HG03039 (cell line): ENCODE results near the gene ATP8A2.

Source experiments
- ATAC-seq: cut with Tn5 transposase; IDR thresholded peaks from one replicate; pipeline ENCODE4 v1.9.1; 2021; ENCODE audit warnings: mild to moderate bottlenecking, moderate library complexity; ENCODE audit not compliant: unreplicated experiment

The ATP8A2 gene

DNA sequence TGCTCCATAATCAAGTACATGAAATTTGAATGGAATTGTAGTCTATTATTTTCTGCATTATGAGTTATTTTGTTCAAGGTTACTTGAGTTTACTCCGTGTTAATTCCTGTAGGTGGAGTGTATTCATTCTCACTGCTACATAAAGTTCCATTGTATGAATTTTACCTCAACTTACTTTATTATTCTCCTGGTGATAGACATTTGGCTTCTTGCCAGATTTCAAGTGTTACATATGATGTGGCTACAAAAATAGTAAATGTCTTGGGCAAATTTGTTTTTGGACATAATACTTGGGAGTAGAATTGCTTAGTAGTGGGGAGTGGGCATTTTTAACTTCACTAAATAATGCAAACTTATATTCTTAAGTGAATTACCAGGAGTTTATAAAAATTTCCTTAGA is 351.1 kb downstream of the ATP8A2 start:
- no peak for ATAC-seq

DNA sequence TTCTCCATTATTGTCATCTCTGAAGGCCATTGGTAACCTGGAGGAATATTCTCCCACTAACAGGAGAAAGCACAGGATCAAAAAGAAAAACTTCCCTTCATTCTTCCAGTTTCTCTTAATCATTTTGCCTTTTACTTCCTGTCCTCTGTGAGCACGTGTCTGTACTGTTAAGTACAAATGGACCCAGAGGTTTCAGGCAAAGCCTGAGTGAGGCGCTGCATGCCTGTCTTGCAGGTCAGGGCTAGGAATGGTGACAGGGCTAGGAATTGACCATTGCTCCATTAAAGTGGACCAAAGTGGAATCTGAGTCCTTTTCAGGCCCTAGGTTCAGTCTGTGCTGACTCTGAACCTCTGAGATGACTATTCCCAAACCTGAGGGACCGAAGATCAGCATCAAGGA is 353.3 kb downstream of the ATP8A2 start:
- ATAC-seq: no peak

DNA sequence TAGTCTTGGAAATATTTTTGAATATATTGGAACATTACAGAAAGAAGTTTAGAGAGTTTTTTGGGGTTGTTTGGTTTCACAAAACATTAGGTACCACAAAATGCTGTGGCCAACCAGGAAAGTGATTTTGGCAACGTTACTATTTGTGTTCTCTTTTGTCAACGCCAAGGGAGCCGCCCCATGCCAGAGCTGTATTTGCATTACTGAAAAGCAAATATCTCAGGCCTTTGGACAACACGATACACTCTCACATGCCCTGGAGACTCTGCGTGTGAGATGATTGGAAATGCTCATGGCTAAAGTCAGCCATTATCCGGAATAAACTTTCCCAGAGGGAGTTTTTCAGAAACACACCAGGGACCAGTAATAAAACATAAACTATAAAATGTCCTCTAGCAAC is 355.5 kb downstream of the ATP8A2 start:
- ATAC-seq: no peak

DNA sequence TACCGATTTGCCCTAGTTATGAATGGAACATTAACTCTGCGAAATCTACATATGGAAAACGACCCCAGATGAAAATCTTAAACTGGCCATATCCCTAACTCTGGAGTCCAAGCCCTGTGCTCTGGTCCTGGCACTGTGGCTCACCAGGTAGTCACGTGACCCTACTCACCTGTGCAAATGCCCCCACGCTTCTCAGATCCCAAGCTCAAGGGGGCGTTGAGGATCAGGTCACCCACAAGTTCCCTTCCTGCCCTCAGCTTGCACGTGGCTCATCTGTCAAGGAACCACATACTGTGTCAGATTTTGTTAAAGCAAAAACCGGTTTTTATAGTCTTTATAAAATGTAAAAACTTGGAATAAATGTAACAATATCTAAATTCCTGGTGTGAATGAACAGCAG is 356.0 kb downstream of the ATP8A2 start:
- no peak for ATAC-seq

DNA sequence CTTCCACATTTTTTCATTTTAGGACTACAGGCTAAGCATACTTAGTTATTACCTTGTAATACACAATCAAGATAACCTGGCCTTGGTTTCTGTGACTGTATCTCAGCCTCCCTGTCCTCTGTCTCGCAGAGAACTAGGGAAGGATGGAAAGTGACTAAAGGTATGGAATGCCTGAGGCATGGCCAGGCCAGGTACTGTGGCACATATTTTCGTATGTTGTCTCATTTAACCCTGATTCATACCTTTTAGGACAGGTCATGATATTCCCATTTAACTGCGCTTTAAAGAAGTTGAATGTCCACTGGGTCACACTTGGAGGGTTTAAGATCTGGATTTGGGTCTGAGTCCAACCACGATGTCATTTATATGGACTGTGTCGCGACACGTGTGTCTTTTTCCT is 357.4 kb downstream of the ATP8A2 start:
- no peak for ATAC-seq

DNA sequence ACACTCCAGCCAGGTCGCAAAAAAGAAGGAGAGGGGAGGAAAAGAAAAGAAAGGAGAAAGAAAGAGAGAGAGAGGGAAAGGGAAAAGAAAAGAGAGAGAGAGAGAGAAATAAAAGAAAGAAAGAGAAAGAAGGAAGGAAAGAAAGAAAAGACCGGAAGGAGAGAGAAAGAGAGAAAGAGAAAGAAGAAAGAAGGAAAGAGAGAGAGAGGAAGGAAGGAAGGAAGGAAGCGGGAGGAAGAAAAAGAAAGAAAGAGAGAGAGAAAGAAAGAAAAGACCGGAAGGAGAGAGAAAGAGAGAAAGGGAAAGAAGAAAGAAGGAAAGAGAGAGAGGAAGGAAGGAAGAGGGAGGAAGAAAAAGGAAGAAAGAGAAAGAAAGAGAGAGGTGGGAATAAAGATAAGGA is 359.3 kb downstream of the ATP8A2 start:
- no peak for ATAC-seq

DNA sequence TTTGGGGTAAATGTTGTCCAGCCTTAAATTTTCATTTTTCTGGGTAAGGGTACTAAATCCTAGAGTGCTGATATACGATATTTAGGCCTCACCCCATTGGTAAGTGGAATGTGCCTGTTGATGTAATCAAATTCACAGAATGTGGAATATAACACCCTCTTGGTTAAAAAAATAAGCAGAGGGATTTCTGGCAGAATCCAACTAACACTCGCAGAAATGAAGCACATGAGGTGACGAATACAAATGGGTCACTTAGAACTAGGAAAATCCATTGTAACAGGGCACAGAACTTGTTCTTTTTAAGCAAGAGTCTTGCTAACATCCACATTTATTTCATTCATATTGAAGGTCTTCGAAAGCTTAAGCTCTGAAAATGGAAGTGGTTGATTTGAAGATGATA is 359.8 kb downstream of the ATP8A2 start:
- no peak for ATAC-seq

DNA sequence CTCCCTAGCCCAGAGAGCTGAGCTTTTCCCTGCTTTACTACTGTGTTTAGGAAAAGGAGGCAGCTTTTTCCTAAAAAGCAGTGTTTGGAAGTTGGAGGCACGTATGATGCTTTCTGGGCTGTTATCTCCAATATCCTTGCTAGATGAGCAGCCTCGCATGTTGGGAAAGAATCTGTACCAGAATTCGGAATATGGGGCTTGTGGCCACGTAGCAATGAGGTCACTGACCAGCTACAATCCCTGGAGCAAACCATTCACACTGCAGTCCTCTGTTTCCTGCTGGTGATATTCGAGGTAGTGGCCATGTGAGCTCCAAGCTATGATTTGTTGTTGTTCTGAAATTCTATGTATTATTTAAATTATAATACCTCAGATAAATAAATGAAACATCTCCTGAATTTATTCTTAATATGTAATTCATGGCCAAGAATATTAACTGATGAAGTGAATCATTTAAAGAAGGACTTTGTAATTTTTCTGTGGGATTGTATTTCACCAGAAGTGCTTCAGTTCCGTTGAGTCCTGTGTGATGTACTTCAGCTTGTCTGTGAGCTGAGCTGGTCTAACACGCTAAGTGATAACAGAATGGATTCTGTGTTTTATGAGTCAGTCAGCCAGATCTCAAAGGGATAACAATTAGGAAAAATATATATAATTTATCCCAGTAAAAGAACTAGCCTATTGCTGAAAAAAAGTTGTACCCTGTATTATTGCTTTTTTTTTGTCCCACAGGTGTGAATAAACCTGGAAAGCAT is 360.5 kb downstream of the ATP8A2 start:
- ATAC-seq: no peak

DNA sequence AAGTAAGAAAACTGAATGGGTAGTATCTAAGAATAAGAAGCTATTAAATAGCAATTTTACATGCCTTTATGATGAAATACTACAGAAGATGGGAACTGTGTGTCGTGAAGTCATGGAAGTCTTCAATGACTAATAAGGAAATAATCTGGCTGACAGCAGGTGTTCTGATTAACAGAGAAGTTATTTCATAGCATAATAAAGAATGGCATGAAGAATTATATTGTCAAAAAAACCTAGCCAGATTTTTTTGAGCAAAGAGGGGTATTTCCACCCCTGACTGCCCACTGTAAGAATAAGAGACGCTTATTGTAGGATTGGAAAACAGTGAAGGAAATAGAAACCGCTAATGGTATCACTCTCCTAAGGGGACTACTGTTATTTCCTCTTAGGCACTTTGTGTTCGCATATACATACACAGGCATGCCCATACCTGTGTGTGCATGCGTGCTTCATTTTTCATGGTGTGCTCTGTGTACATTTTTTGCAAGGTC is 361.3 kb downstream of the ATP8A2 start:
- ATAC-seq: no peak

DNA sequence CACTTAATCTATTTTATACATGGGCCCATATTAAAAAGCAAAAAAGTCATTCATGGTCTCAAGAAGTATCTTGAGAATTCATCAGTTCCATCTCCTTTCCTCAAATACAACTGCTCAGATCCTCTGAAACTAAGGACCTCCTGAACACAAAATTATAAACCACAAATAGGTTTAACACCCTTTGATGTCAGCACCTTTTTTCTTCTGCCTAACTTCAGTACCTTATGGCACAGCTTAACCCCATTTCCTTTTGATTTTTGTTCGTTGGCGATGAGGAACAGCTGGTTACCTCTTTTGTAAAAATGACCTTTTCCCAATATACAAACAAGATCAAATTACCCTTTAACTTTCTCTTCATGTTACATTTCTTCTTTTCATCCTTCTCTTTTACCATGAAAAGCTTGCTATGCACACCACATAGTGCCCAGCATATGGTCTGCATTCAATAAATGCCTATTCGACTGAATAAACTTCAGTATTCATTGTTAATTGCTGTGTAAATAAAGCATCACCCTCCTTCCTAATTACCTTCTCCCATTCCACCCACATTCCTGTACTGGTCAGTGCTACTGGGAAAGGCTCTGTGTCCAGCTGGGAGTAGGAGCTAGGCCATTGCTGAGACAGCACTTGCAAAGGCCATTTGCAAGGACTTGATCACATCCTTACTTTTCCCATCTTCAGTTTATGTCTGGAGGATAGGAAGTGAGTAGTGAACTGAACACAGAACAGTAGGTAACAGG is 362.1 kb downstream of the ATP8A2 start:
- ATAC-seq: no peak

DNA sequence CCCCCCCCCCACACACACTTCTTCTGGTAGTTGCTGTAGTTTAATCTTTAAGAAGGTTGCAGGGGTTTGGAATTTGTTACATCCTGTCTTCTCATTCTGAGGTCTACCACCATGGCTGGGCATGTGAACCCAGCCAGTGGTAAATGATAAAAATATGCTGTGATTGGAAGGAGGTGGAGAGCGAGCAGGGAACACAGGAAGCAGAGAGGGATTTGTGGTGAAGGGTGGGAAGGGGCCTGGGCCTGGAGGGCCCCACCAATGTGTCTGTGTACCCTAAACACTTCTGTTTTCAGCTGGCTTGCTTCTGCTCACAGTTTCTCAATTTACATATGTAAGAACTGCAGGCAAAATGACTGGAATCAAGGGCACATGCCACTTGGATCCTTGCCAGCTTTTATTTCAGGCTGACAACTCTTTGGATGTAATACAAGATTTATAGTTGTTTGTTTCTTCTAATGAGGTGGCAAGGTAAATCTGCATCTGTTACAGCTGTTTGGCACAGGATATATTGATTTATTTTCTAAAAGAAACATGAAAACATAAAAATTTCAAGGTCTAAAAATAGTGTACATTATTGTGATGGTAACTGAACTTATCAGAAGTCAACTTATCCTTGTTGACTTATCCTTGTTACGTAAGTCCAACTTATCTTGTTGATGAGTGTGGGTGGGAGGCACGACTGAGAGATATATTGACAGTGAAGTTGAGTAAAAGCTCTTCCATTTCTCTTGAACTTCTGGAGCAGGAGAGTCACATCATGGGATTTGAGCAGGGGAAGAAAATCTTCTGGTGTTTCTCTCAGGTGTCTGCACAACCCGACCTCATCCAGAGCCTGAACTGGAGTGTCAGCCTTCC is 366.8 kb downstream of the ATP8A2 start:
- ATAC-seq: no peak

DNA sequence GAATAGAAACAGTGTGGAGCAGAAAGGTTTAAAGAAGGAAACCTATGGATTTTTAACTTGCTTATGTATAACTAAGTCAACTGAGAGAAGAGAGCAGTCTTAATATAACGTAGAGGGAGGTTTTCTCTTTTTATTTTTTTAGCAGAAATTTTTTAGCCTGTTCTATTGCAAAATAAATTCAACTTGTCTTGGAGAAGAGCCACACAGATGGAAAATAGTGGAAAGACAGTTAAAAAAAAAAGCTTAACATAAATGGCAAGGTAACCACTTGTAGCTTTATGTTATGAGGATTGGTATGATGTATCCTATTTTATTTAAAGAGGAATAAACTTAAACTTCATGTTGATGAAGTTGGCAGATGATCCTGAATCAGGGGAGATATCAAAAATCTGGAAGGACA is 367.6 kb downstream of the ATP8A2 start:
- no peak for ATAC-seq

DNA sequence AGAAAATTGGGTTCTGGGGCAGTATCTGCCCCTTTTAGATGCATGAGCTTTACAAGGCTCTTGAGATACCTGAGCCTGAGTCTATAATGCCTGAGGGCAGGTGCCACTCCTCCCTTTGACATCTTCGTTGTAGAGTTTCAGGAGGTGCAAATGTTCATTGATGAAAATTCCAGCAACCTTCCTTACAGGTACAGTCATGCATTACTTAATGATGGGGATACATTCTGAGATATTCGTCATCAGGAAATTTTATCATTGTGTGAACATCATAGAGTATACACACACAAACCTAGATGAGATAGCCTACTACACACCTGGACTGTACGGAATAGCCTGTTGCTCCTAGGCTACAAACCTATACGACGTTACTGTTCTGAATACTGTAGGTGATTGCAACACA is 370.0 kb downstream of the ATP8A2 start:
- ATAC-seq: no peak

DNA sequence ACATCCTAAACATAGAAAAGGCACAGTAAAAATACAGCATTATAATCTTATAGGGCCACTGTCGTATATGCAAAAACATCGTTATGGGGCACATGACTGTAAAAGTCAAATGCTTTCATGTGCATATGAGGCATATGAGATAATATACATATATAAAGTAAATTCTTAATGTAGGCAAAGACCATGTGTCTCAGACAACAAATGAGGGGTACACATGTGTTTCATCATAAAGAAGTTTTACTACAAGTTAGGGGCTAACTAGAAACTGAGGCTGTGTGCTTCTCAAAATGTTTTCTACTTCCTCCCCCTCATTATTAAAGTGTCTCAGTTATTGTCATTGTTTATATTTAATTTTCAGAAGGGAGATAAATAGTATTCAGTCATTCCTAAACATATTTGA is 370.4 kb downstream of the ATP8A2 start:
- no peak for ATAC-seq

DNA sequence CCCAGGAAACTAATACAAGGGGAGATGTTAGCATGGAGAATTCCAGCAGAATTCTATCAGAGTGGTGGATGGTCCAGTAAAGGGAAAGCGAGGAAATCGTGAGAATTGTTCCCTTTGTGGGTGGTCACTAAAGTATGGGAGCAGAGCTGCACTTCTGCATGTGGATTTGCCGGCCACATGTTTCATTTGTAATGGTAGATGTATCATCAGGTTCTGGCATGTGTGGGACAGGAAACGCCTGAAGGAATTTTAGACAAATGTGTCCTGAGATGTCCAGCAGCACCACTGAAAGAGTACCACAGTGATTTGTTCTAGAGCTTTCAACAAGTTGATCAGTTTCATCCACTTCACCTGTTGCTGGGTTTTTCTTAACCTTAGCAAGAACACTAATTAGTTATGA is 371.6 kb downstream of the ATP8A2 start:
- no peak for ATAC-seq

DNA sequence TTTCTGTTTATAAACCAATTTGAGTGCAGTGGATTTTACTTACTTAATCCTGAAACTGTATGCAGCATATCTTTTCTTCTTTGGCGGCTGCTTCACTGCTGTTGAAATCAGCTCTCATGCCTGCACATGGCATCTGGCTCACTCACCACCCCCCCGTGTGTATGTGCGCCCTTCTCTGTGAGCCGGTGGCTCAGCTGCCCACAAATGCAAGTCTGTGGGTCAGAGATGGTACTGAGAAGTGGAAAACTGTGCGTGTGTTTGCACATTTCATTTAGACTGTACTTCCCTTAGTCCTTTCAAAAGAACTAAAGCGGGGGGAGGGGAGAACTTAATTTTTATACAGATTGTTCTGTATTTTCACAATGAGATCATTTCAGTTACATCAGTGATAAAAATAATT is 372.4 kb downstream of the ATP8A2 start:
- ATAC-seq: no peak

DNA sequence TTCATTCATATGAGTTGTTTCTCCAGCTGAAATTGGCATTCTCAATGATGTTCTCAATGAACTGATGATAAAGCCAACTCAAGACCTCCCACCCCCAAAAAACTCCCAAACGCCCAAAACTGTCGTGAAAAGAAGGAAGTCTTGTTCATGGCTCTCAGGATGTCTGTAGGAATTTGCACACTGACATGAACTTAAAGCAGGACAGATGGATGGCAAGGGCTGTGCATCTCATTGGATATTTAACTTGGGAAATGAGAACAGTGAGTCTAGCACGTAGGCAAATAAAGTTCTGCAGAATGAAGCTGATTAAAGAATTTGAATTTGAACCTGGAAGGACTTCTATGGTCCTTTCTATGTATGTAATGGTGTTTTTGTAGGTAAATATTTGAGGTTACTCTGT is 374.4 kb downstream of the ATP8A2 start:
- no peak for ATAC-seq

DNA sequence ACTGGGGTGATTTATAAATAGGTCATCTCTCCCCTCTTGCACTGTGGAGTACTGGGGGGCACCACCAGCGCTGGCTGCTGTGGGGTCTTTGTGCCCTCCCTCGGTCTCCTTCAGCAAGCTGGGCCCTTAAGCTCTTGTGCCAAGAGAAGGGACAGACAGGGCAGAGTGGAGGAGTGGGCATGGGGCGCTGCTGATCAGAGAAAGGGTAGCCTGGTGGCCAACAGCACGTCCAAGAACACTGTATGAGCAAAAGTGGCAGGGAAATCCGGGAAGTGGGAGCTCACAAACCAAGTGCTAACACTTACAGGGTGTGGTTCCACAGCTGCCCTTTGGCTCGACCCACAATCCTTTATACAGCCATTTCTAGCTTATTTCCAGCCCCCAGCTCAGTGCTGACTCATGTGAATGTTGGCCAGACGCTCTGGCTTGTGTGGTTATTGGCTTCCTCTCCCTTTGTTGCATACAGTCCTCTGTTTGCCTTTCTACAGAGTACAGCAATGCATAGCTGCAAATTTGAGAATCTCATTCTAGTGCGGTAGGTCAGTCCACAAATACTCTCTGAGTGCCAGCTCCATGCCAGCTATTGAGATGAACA is 381.3 kb downstream of the ATP8A2 start:
- no peak for ATAC-seq

DNA sequence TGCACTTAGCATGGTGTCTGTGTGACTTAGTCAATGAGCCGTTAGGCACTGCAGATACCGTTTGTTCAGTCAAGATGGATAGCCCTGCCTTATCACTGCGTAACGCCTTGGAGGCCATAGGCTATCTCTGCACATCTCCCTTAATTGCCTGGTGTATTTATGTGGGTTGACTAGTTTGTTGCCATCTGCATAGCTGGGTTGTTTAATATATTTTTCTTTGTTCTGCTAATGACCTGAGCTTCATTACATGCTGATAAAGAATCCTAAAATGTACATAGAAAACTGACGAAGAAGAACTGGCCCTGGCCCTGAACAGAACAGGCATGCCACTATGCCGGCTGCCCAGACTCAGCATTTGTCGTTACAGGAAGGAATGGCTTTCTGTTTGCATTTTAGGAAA is 382.2 kb downstream of the ATP8A2 start:
- no peak for ATAC-seq

DNA sequence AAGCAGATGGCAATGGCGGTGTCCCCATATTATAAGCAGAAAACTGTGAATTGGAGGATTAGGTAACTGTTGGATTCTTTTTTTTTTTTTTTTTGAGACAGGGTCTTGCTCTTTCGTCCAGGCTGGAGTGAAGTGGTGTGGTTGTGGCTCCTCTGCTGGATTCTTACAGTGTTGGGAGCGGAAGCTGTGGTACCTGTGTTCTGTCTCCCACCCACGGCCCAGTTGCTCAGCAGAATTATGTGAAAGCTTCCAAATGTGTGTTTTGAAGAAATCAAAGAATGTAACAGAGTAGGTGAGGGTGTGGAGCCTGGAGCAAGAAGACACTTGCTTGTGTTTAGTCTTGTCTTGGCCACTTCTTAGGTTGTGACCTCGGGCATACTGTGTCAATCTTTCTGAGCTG is 384.5 kb downstream of the ATP8A2 start:
- no peak for ATAC-seq

DNA sequence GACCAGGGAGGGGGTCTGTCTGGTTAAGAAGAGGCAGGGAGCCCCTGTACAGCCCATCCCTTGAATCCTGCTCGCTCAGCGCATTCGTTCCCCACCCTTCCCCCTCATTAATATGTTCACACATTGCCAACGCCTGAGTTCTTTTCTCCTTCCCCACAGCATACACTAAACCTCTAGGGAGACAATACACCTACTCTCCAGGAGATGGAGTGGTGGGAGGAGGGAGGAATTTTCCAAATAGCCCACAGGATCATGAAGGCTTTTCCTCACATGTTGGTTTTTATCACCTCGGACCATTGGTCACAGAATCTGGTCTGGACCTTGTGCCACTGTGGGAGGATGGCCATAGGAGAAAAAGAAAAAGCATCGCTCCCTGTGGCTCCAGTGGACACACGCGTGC is 385.1 kb downstream of the ATP8A2 start:
- ATAC-seq: no peak
